Ascending aorta (tissue), 2 donors: ENCODE results near the gene TSPAN17. TPM values are rescaled to one million over a fixed set of nuclear protein-coding genes. Genes with fewer than 3 reads are reported as not detected.

Experiments
- DNase-seq, 2 donors: peaks; one replicate each; pipeline ENCODE4 v3.0.0-alpha.2; 2019; ENCODE audit warnings: low spot score in 2 of 2
- H3K27ac ChIP-seq, 2 donors: fragments of 200-600 bp; sonication (generic); one replicate each; pipeline ENCODE4 v1.5.1; 2016 to 2017; ENCODE audit warnings: mild to moderate bottlenecking in 1 of 2
- H3K27me3 ChIP-seq: fragments of 200-600 bp; sonication (generic); one replicate; pipeline ENCODE4 v1.5.1; 2017
- H3K36me3 ChIP-seq, 2 donors: fragments of 200-600 bp; sonication (generic); one replicate each; pipeline ENCODE4 v1.5.1; 2016
- H3K4me1 ChIP-seq, 2 donors: fragments of 200-600 bp; sonication (generic); one replicate each; pipeline ENCODE4 v1.5.1; 2016 to 2017; ENCODE audit warnings: mild to moderate bottlenecking in 1 of 2
- H3K4me3 ChIP-seq, 2 donors: fragments of 200-600 bp; sonication (generic); one replicate each; pipeline ENCODE4 v1.5.1; 2016 to 2017; ENCODE audit warnings: mild to moderate bottlenecking in 1 of 2
- H3K9me3 ChIP-seq, 2 donors: fragments of 200-600 bp; sonication (generic); one replicate each; pipeline ENCODE4 v1.5.1; 2016
- CTCF ChIP-seq, 3 experiments: fragments of 200-600 bp in 2 of 3; fragments of 450-650 bp in 1 of 3; sonication (generic) in 2 of 3; IDR thresholded peaks; one replicate each; pipeline ENCODE4 v1.5.1; 2016 to 2019; ENCODE audit warnings: antibody characterized with exemption in 3 of 3, mild to moderate bottlenecking in 1 of 3, moderate library complexity in 1 of 3
- intact Hi-C: fragments of 100-400 bp; cut with DNase I; formaldehyde crosslinking; loops from one replicate; pipeline ENCODE4 v1.15.1; 2023
- total RNA-seq: library from RNA; depleted of rRNA; stranded (reverse); fragments of >200 nt; gene quantifications from one replicate; pipeline ENCODE4 v1.1.0, GENCODE V29; 2016

TSPAN17 gene
- total RNA-seq, 1 donor from 2014 or later = 32.7 TPM

GRCh38 chr5:176647843-176648473 lies 674 bp downstream of the TSPAN17 start:
- Histone ChIP-seq H3K9me3 (no peaks in the 10 kb centered on the region), H3K4me3 (peak overlapping the region; percentile 74 to 75), H3K27me3 (no peaks in the 10 kb centered on the region), H3K27ac (peak overlapping the region in 1 of 2 donors; percentile 79), H3K36me3 (peaks cover 2% of the 10 kb centered on the region in 2 donors), H3K4me1 (peaks cover 3 to 10% of the 10 kb centered on the region in 2 donors)
- no peak for TF ChIP-seq CTCF (IDR thresholded peaks at IDR 0.05)
- intact Hi-C loops = loop anchor here (1.0 to 10.0 kb wide), 5 partner anchors 111 to 657 kb away; partner anchors contain the start of genes CLTB, FAF2, HIGD2A and NOP16
- peak in 1 of 2 donors; percentile 75 for DNase-seq

GRCh38 chr5:176648474-176649194 lies 1.4 kb downstream of the TSPAN17 start:
- H3K4me1 ChIP-seq = peaks cover 3 to 10% of the 10 kb centered on the region in 2 donors
- intact Hi-C loops = loop anchor here (10.0 kb wide), 3 partner anchors 204 to 656 kb away; partner anchors contain the start of genes FAF2, HIGD2A, NOP16 and PRELID1
- no peak for TF ChIP-seq CTCF (IDR thresholded peaks at IDR 0.05)
- H3K9me3 ChIP-seq = no peaks in the 10 kb centered on the region
- DNase-seq = no peak
- peaks cover 7 to 9% of the 10 kb centered on the region in 2 donors for H3K36me3 ChIP-seq
- no peaks in the 10 kb centered on the region for H3K27me3 ChIP-seq
- peak overlapping the region; percentile 74 to 75 for H3K4me3 ChIP-seq
- H3K27ac ChIP-seq = peak overlapping the region in 1 of 2 donors; percentile 79

- intact Hi-C loops = loop anchor here (10.0 kb wide), 1 partner anchor 464 kb away; no protein-coding TSS in a partner anchor
- no peak for DNase-seq
- peaks cover 21 to 27% of the 10 kb centered on the region in 2 donors for H3K36me3 ChIP-seq
- no peak for TF ChIP-seq CTCF (IDR thresholded peaks at IDR 0.05)
- H3K27ac ChIP-seq = no peak overlapping the region
- no peaks in the 10 kb centered on the region for H3K9me3 ChIP-seq
- H3K4me3 ChIP-seq = no peak overlapping the region
- peaks cover 3 to 10% of the 10 kb centered on the region in 2 donors for H3K4me1 ChIP-seq
- H3K27me3 ChIP-seq = no peaks in the 10 kb centered on the region
Measured at GRCh38 chr5:176650354-176650884, 3.1 kb downstream of the TSPAN17 start.

- TF ChIP-seq CTCF (IDR thresholded peaks at IDR 0.05) = no peak
- H3K27me3 ChIP-seq = no peaks in the 10 kb centered on the region
- H3K4me1 ChIP-seq = peaks cover 3 to 10% of the 10 kb centered on the region in 2 donors
- no peak overlapping the region for H3K27ac ChIP-seq
- H3K36me3 ChIP-seq = peaks cover 21 to 34% of the 10 kb centered on the region in 2 donors
- H3K9me3 ChIP-seq = no peaks in the 10 kb centered on the region
- intact Hi-C loops = loop anchor here (10.0 kb wide), 1 partner anchor 463 kb away; no protein-coding TSS in a partner anchor
- no peak for DNase-seq
- no peak overlapping the region for H3K4me3 ChIP-seq
Measured at GRCh38 chr5:176651472-176651980, 4.2 kb downstream of the TSPAN17 start.

- Histone ChIP-seq H3K27ac (no peak overlapping the region), H3K36me3 (peaks cover 21 to 40% of the 10 kb centered on the region in 2 donors), H3K4me3 (no peak overlapping the region), H3K9me3 (no peaks in the 10 kb centered on the region), H3K27me3 (no peaks in the 10 kb centered on the region), H3K4me1 (peaks cover 0 to 10% of the 10 kb centered on the region in 2 donors)
- no peak for TF ChIP-seq CTCF (IDR thresholded peaks at IDR 0.05)
- DNase-seq = no peak
- intact Hi-C loops = loop anchor here (10.0 kb wide), 1 partner anchor 463 kb away; no protein-coding TSS in a partner anchor
Measured at GRCh38 chr5:176652136-176652535, 4.9 kb downstream of the TSPAN17 start.
